HCT116 (cell line): ENCODE measurements around the gene MST1. TPM values are rescaled to one million over a fixed set of nuclear protein-coding genes. Genes with fewer than 3 reads are reported as not detected.

Source experiments
- ATAC-seq: fragments of 200-7000 bp; cut with Tn5 transposase; 2 replicates; pipeline ENCODE4 v1.9.1; 2020; ENCODE audit warnings: mild to moderate bottlenecking, moderate library complexity
- BruUV-seq: library from RNA; stranded (reverse); fragments of 400-500 nt; replicated peaks from 2 replicates; lab custom pipeline; 2021; lab: Mats Ljungman, UMichigan
- CTCF ChIA-PET: fragments of 300-600 bp; sonication (Branson Sonifier 250); formaldehyde crosslinking; loops from one replicate; lab custom pipeline; 2021; ENCODE audit warnings: antibody characterized with exemption; lab: Charles Lee
- POLR2A ChIA-PET: fragments of 300-600, 350-600 bp; sonication (Branson Sonifier 250); formaldehyde crosslinking; loops from one replicate; lab custom pipeline; 2021; ENCODE audit warnings: antibody characterized with exemption; lab: Charles Lee
- RAD21 ChIA-PET, 2 experiments: fragments of 300-600 bp; sonication (Branson Sonifier 250); formaldehyde crosslinking; loops; one replicate each; lab custom pipeline; 2023; ENCODE audit warnings: low total read pairs in 2 of 2; ENCODE audit not compliant: uncharacterized antibody in 2 of 2, unreplicated experiment in 2 of 2, low non-redundant PET in 1 of 2; lab: Charles Lee
- DNase-seq: peaks from one replicate; pipeline ENCODE4 v3.0.0-alpha.2; 2010; ENCODE audit warnings: low read depth, low spot score
- H2AFZ ChIP-seq: fragments of 200-600 bp; shearing (Covaris generic), sonication (generic); 2 replicates; pipeline ENCODE4 v1.6.1; 2017; ENCODE audit warnings: low read depth, mixed run types, mixed read lengths, antibody characterized with exemption, low read length; ENCODE audit not compliant: poor library complexity, severe bottlenecking
- H3K27ac ChIP-seq: 2 replicates; pipeline ENCODE4 v1.5.1; 2012; ENCODE audit warnings: low read depth, low read length
- H3K27me3 ChIP-seq: fragments of 200-600 bp; sonication (generic); 2 replicates; pipeline ENCODE4 v1.6.1; 2016; ENCODE audit warnings: mixed run types, low read length, mixed read lengths; ENCODE audit not compliant: insufficient read depth
- H3K36me3 ChIP-seq, 2 experiments: fragments of 200-500 bp in 1 of 2; fragments of 200-600 bp in 1 of 2; sonication (Bioruptor generic) in 1 of 2; sonication (generic) in 1 of 2; 2 replicates each; pipeline versions ENCODE4 v1.5.1 to v1.6.1; 2014 to 2016; ENCODE audit warnings: low read length in 2 of 2, inconsistent platforms in 1 of 2, mixed read lengths in 1 of 2, mixed run types in 1 of 2; ENCODE audit not compliant: insufficient read depth in 2 of 2, control insufficient read depth in 1 of 2
- H3K4me1 ChIP-seq, 2 experiments: fragments of 200-600 bp in 1 of 2; sonication (generic) in 1 of 2; 2 replicates each; pipeline versions ENCODE4 v1.5.1 to v1.6.1; 2012 to 2017; ENCODE audit warnings: low read length in 2 of 2, inconsistent platforms in 1 of 2, mild to moderate bottlenecking in 1 of 2, mixed read lengths in 1 of 2, mixed run types in 1 of 2, moderate library complexity in 1 of 2; ENCODE audit not compliant: insufficient read depth in 2 of 2, control insufficient read depth in 1 of 2
- H3K4me2 ChIP-seq: fragments of 200-600 bp; sonication (generic); 2 replicates; pipeline ENCODE4 v1.6.1; 2017; ENCODE audit warnings: mixed run types, low read length, mixed read lengths
- H3K4me3 ChIP-seq, 2 experiments: fragments of 200-600 bp in 1 of 2; sonication (generic) in 1 of 2; replicated peaks in 1 of 2; 2 replicates each; pipeline ENCODE4 v1.5.1; 2011 to 2016; ENCODE audit warnings: low read length in 2 of 2, control low read depth in 1 of 2, low read depth in 1 of 2, mild to moderate bottlenecking in 1 of 2, mixed read lengths in 1 of 2, mixed run types in 1 of 2
- H3K79me2 ChIP-seq: fragments of 200-600 bp; sonication (generic); 2 replicates; pipeline ENCODE4 v1.6.1; 2017; ENCODE audit warnings: mild to moderate bottlenecking, mixed run types, low read length, moderate library complexity, mixed read lengths; ENCODE audit not compliant: insufficient read depth
- H3K9ac ChIP-seq: fragments of 200-600 bp; sonication (generic); 2 replicates; pipeline ENCODE4 v1.6.1; 2016; ENCODE audit warnings: low read length, mixed read lengths
- H3K9me2 ChIP-seq: fragments of 200-600 bp; sonication (generic), shearing (Covaris generic); 2 replicates; pipeline ENCODE4 v1.6.1; 2017; ENCODE audit warnings: mixed run types, mild to moderate bottlenecking, moderate library complexity; ENCODE audit not compliant: insufficient read depth
- H3K9me3 ChIP-seq, 2 experiments: fragments of 200-500 bp in 1 of 2; fragments of 200-600 bp in 1 of 2; sonication (Bioruptor generic) in 1 of 2; sonication (generic) in 1 of 2; 2 replicates each; pipeline ENCODE4 v1.6.1; 2014 to 2017; ENCODE audit warnings: low read length in 2 of 2, mixed read lengths in 2 of 2, inconsistent platforms in 1 of 2, low read depth in 1 of 2, mild to moderate bottlenecking in 1 of 2, mixed run types in 1 of 2, moderate library complexity in 1 of 2; ENCODE audit not compliant: control insufficient read depth in 1 of 2, insufficient read depth in 1 of 2
- H4K20me1 ChIP-seq: fragments of 200-600 bp; sonication (generic), shearing (Covaris generic); 2 replicates; pipeline ENCODE4 v1.6.1; 2017; ENCODE audit warnings: mixed run types, mild to moderate bottlenecking, moderate library complexity; ENCODE audit not compliant: insufficient read depth
- ATF3 ChIP-seq: IDR thresholded peaks from 2 replicates; pipeline ENCODE4 v1.6.1; 2012
- CEBPB ChIP-seq: IDR thresholded peaks from 2 replicates; pipeline ENCODE4 v1.6.1; 2012; ENCODE audit warnings: low read depth
- CTCF ChIP-seq, 3 experiments: fragments of 200-600 bp in 1 of 3; sonication (generic) in 1 of 3; IDR thresholded peaks in 2 of 3; conservative IDR thresholded peaks in 1 of 3; 2 replicates each; pipeline ENCODE4 v1.5.1; 2012 to 2017; ENCODE audit warnings: low read depth in 2 of 3, low read length in 2 of 3, antibody characterized with exemption in 1 of 3, borderline replicate concordance in 1 of 3, control low read depth in 1 of 3, mild to moderate bottlenecking in 1 of 3, mixed read lengths in 1 of 3, mixed run types in 1 of 3, moderate library complexity in 1 of 3; ENCODE audit not compliant: insufficient read depth in 1 of 3
- ELF1 ChIP-seq: IDR thresholded peaks from 2 replicates; pipeline ENCODE4 v1.6.1; 2012; ENCODE audit warnings: low read depth, borderline replicate concordance
- EZH2 ChIP-seq: fragments of 200-600 bp; sonication (generic); IDR thresholded peaks from 2 replicates; pipeline ENCODE4 v1.6.1; 2017; ENCODE audit warnings: antibody characterized with exemption, mixed run types
- JUND ChIP-seq: IDR thresholded peaks from 2 replicates; pipeline ENCODE4 v1.6.1; 2012
- POLR2AphosphoS5 ChIP-seq: IDR thresholded peaks from 2 replicates; pipeline ENCODE4 v1.6.1; 2011; ENCODE audit warnings: mild to moderate bottlenecking, low read depth, low read length, moderate library complexity
- RAD21 ChIP-seq: IDR thresholded peaks from 2 replicates; pipeline ENCODE4 v1.6.1; 2012; ENCODE audit warnings: low read depth, mild to moderate bottlenecking
- YY1 ChIP-seq: IDR thresholded peaks from 2 replicates; pipeline ENCODE4 v1.6.1; 2011; ENCODE audit warnings: low read length, low read depth, moderate library complexity, mild to moderate bottlenecking; ENCODE audit not compliant: insufficient replicate concordance; ENCODE audit errors: extremely low read depth
- intact Hi-C: fragments of 100-400 bp; cut with micrococcal nuclease; formaldehyde crosslinking; loops from 2 replicates; pipeline ENCODE4 v1.10.0; 2022
- total RNA-seq: library from RNA; stranded (reverse); gene quantifications from one replicate; pipeline ENCODE4 v1.2.1, GENCODE V29; 2021; ENCODE audit not compliant: unreplicated experiment
- TF ChIP-seq, protein P1 (sequence below): IDR thresholded peaks from 2 replicates; pipeline ENCODE4 v1.6.1; 2012
- TF ChIP-seq, protein P2 (sequence below): IDR thresholded peaks from 2 replicates; pipeline ENCODE4 v1.6.1; 2012; ENCODE audit warnings: low read depth
- TF ChIP-seq, protein P3 (sequence below): IDR thresholded peaks from 2 replicates; pipeline ENCODE4 v1.6.1; 2011; ENCODE audit warnings: mild to moderate bottlenecking, low read length, moderate library complexity; ENCODE audit not compliant: insufficient replicate concordance; ENCODE audit errors: extremely low read depth

MST1 gene
- total RNA-seq, 1 experiment from 2014 or later = 15.4 TPM

GRCh38 chr3:49668861-49669260, 20.4 kb downstream of the MST1 start (continued):
- TF ChIP-seq CEBPB (no peak), POLR2AphosphoS5 (no peak)
- TF ChIP-seq, protein P1, sequence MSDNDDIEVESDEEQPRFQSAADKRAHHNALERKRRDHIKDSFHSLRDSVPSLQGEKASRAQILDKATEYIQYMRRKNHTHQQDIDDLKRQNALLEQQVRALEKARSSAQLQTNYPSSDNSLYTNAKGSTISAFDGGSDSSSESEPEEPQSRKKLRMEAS = no peak

DNA sequence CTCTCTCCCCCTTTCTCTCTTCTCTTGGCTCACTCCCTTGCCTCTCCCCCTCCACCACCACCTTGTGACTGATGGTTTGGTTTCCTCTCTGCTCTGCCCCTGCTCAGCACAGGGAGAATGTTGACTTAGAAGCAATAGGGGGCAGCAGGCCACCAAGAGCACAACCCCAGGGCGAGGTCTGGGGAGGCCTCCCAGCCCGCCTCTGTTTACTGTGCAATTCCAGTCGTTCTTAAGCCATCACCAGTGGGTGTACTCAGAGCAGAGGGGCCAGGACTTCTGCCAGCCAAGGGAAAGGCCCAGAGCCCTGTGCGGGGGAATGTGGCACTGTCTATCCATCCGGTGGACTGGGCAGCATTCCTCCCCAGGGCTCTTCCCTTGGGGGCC, 20.9 kb downstream of the MST1 start:
- Histone ChIP-seq H3K9me3 (no peaks in the 10 kb centered on the region), H3K4me2 (peak overlapping the region; percentile 34; the same call in 1 of the 2 replicates), H4K20me1 (no peaks in the 10 kb centered on the region), H3K9ac (no peak overlapping the region), H3K4me3 (no peak overlapping the region), H3K27me3 (no peaks in the 10 kb centered on the region), H3K36me3 (no peaks in the 10 kb centered on the region), H3K79me2 (no peaks in the 10 kb centered on the region; the same call in 1 of the 2 replicates), H2AFZ (no peak overlapping the region), H3K4me1 (peaks cover 6 to 39% of the 10 kb centered on the region in 2 experiments; a peak in 3 of 4 replicates), H3K9me2 (no peaks in the 10 kb centered on the region), H3K27ac (no peak overlapping the region)
- no peak for ATAC-seq
- DNase-seq = no peak
- POLR2A ChIA-PET = interaction anchor here (1.5 kb wide), 1 partner anchor 128 kb away, joined by 5 read pairs; no protein-coding TSS in a partner anchor
- no TSS peak for BruUV-seq
- intact Hi-C loops = no loop called here
- RAD21 ChIA-PET = interaction anchor here in 1 of 2 experiments (2.1 kb wide), 1 partner anchor 129 kb away, joined by 7 read pairs; no protein-coding TSS in a partner anchor
- CTCF ChIA-PET = interaction anchor here (2.1 kb wide), 1 partner anchor 129 kb away, joined by 18 read pairs; no protein-coding TSS in a partner anchor
- TF ChIP-seq JUND (no peak), CEBPB (no peak), ATF3 (no peak), EZH2 (no peak), CTCF (IDR thresholded peaks at IDR 0.05 in 2 of 3, conservative IDR thresholded peaks at IDR 0.05 in 1 of 3; ENCODE audit: borderline replicate concordance in 1 of 3, insufficient read depth in 1 of 3, low read depth in 2 of 3, low read length in 2 of 3) (no peak), ELF1 (no peak), RAD21 (no peak), YY1 (no peak)
- TF ChIP-seq, protein P2, sequence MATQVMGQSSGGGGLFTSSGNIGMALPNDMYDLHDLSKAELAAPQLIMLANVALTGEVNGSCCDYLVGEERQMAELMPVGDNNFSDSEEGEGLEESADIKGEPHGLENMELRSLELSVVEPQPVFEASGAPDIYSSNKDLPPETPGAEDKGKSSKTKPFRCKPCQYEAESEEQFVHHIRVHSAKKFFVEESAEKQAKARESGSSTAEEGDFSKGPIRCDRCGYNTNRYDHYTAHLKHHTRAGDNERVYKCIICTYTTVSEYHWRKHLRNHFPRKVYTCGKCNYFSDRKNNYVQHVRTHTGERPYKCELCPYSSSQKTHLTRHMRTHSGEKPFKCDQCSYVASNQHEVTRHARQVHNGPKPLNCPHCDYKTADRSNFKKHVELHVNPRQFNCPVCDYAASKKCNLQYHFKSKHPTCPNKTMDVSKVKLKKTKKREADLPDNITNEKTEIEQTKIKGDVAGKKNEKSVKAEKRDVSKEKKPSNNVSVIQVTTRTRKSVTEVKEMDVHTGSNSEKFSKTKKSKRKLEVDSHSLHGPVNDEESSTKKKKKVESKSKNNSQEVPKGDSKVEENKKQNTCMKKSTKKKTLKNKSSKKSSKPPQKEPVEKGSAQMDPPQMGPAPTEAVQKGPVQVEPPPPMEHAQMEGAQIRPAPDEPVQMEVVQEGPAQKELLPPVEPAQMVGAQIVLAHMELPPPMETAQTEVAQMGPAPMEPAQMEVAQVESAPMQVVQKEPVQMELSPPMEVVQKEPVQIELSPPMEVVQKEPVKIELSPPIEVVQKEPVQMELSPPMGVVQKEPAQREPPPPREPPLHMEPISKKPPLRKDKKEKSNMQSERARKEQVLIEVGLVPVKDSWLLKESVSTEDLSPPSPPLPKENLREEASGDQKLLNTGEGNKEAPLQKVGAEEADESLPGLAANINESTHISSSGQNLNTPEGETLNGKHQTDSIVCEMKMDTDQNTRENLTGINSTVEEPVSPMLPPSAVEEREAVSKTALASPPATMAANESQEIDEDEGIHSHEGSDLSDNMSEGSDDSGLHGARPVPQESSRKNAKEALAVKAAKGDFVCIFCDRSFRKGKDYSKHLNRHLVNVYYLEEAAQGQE = no peak
- TF ChIP-seq, protein P3, sequence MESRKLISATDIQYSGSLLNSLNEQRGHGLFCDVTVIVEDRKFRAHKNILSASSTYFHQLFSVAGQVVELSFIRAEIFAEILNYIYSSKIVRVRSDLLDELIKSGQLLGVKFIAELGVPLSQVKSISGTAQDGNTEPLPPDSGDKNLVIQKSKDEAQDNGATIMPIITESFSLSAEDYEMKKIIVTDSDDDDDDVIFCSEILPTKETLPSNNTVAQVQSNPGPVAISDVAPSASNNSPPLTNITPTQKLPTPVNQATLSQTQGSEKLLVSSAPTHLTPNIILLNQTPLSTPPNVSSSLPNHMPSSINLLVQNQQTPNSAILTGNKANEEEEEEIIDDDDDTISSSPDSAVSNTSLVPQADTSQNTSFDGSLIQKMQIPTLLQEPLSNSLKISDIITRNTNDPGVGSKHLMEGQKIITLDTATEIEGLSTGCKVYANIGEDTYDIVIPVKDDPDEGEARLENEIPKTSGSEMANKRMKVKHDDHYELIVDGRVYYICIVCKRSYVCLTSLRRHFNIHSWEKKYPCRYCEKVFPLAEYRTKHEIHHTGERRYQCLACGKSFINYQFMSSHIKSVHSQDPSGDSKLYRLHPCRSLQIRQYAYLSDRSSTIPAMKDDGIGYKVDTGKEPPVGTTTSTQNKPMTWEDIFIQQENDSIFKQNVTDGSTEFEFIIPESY = no peak
